GM23248 (cell line): ENCODE measurements around the gene THUMPD3. TPM values are rescaled to one million over a fixed set of nuclear protein-coding genes. Genes with fewer than 3 reads are reported as not detected.

Experiments used
- DNase-seq: peaks from one replicate; pipeline ENCODE4 v3.0.0-alpha.2; 2015
- H2AFZ ChIP-seq: fragments of 200-600 bp; sonication (generic); 2 replicates; pipeline ENCODE4 v1.6.1; 2016; ENCODE audit warnings: antibody characterized with exemption
- H3F3A ChIP-seq: fragments of 200-600 bp; sonication (generic); 2 replicates; pipeline ENCODE4 v1.6.1; 2016; ENCODE audit warnings: mild to moderate bottlenecking, antibody characterized with exemption, mixed run types; ENCODE audit not compliant: insufficient read depth
- H3K27ac ChIP-seq: fragments of 200-600 bp; sonication (generic); 2 replicates; pipeline ENCODE4 v1.5.1; 2016; ENCODE audit warnings: mild to moderate bottlenecking
- H3K27me3 ChIP-seq: fragments of 200-600 bp; sonication (generic); replicated peaks from 2 replicates; pipeline ENCODE4 v1.6.1; 2016; ENCODE audit warnings: mild to moderate bottlenecking; ENCODE audit not compliant: insufficient read depth
- H3K36me3 ChIP-seq: fragments of 200-600 bp; sonication (generic); 2 replicates; pipeline ENCODE4 v1.6.1; 2016; ENCODE audit warnings: low read depth, mild to moderate bottlenecking
- H3K4me1 ChIP-seq: fragments of 200-600 bp; sonication (generic); 2 replicates; pipeline ENCODE4 v1.6.1; 2016; ENCODE audit warnings: mild to moderate bottlenecking; ENCODE audit not compliant: insufficient read depth
- H3K4me2 ChIP-seq: fragments of 200-600 bp; sonication (generic); one replicate; pipeline ENCODE4 v1.6.1; 2016; ENCODE audit warnings: mild to moderate bottlenecking; ENCODE audit not compliant: unreplicated experiment
- H3K4me3 ChIP-seq: fragments of 200-600 bp; sonication (generic); 2 replicates; pipeline ENCODE4 v1.5.1; 2016; ENCODE audit warnings: mild to moderate bottlenecking
- H3K79me2 ChIP-seq: fragments of 200-600 bp; sonication (generic); 2 replicates; pipeline ENCODE4 v1.6.1; 2016; ENCODE audit warnings: mild to moderate bottlenecking; ENCODE audit not compliant: insufficient read depth
- H3K9ac ChIP-seq: fragments of 200-600 bp; sonication (generic); 2 replicates; pipeline ENCODE4 v1.6.1; 2016; ENCODE audit warnings: mild to moderate bottlenecking
- H3K9me2 ChIP-seq: fragments of 200-600 bp; sonication (generic); 2 replicates; pipeline ENCODE4 v1.6.1; 2016; ENCODE audit warnings: mixed run types, mild to moderate bottlenecking, moderate library complexity; ENCODE audit not compliant: insufficient read depth
- H3K9me3 ChIP-seq: fragments of 200-600 bp; sonication (generic); one replicate; pipeline ENCODE4 v1.6.1; 2017; ENCODE audit warnings: low read depth
- H4K20me1 ChIP-seq: fragments of 200-600 bp; sonication (generic); 2 replicates; pipeline ENCODE4 v1.6.0; 2016; ENCODE audit not compliant: insufficient read depth
- EZH2 ChIP-seq: fragments of 200-600 bp; sonication (generic); IDR thresholded peaks from 2 replicates; pipeline ENCODE4 v1.6.1; 2018; ENCODE audit warnings: antibody characterized with exemption, mild to moderate bottlenecking; ENCODE audit not compliant: insufficient read depth, poor library complexity, severe bottlenecking
- EZH2phosphoT487 ChIP-seq: fragments of 200-600 bp; sonication (generic); IDR thresholded peaks from 2 replicates; pipeline ENCODE4 v1.6.1; 2018; ENCODE audit warnings: antibody characterized with exemption, moderate library complexity, mild to moderate bottlenecking, low read depth; ENCODE audit not compliant: insufficient read depth
- WGBS, 2 experiments: methylation state at CpG; one replicate each; pipeline ENCODE4 v1.1.6; 2015 to 2017; ENCODE audit warnings: low lambda C conversion rate in 2 of 2, low coverage in 1 of 2; ENCODE audit errors: missing lambda C conversion rate in 2 of 2; 5-methylcytosine and 5-hydroxymethylcytosine counted together
- in situ Hi-C: fragments of 300-500 bp; cut with MboI; formaldehyde crosslinking; loops from 2 replicates; pipeline ENCODE4 v1.15.0; 2020
- polyA plus RNA-seq: library from polyadenylated mRNA; unstranded; fragments of >200 nt; fragmentation: Nextera tagmentation; extraction: Ambion mirVana; gene quantifications from 2 replicates; pipeline ENCODE4 v1.2.1, GENCODE V29; 2016
- total RNA-seq: library from RNA; depleted of rRNA; stranded (reverse); fragments of >200 nt; shearing (Covaris generic); gene quantifications from 2 replicates; pipeline ENCODE4 v1.2.3, GENCODE V29; 2014

THUMPD3 gene
- total and polyA plus RNA-seq, 2 experiments from 2014 or later: 27.9 to 38.9 TPM

- H3K27ac ChIP-seq: no peak overlapping the region
- no peaks in the 10 kb centered on the region for H3K4me1 ChIP-seq
- no peak for DNase-seq
- no peaks in the 10 kb centered on the region for H4K20me1 ChIP-seq
- no peaks in the 10 kb centered on the region for H3K79me2 ChIP-seq
- 58% methylated on average over 6 of the region's 6 CpGs for WGBS, 2 experiments
- no peaks in the 10 kb centered on the region for H3K9me2 ChIP-seq
- no peak overlapping the region for H3K4me2 ChIP-seq
- no peak for TF ChIP-seq EZH2phosphoT487
- no peak for TF ChIP-seq EZH2
- no peak overlapping the region for H3K9ac ChIP-seq
- in situ Hi-C loops: no loop called here
- H3F3A ChIP-seq: no peaks in the 10 kb centered on the region
- H3K36me3 ChIP-seq: no peaks in the 10 kb centered on the region
- H3K9me3 ChIP-seq: peaks cover 2% of the 10 kb centered on the region
- H2AFZ ChIP-seq: no peak overlapping the region
- H3K27me3 ChIP-seq: no peaks in the 10 kb centered on the region
- H3K4me3 ChIP-seq: no peak overlapping the region
Observed at GRCh38 chr3:9332250-9333030, 30.4 kb upstream of the THUMPD3 start.

GRCh38 chr3:9339761-9340471, 22.9 kb upstream of the THUMPD3 start:
- Histone ChIP-seq H3K4me1 (peaks cover 14% of the 10 kb centered on the region), H3K36me3 (no peaks in the 10 kb centered on the region), H4K20me1 (no peaks in the 10 kb centered on the region), H3K27me3 (no peaks in the 10 kb centered on the region), H2AFZ (no peak overlapping the region), H3K4me3 (no peak overlapping the region), H3K79me2 (no peaks in the 10 kb centered on the region), H3K27ac (peak overlapping the region; percentile 11), H3K9ac (no peak overlapping the region), H3K9me2 (no peaks in the 10 kb centered on the region), H3F3A (peaks cover 9% of the 10 kb centered on the region; the same call in 1 of the 2 replicates), H3K9me3 (no peaks in the 10 kb centered on the region), H3K4me2 (peak overlapping the region; percentile 30)
- 13 to 25% methylated on average over 1 of the region's 1 CpG for WGBS, 2 experiments
- peak; percentile 37 for DNase-seq
- no peak for TF ChIP-seq EZH2phosphoT487
- no peak for TF ChIP-seq EZH2
- in situ Hi-C loops: no loop called here

- WGBS, 2 experiments: 69 to 77% methylated on average over 3 of the region's 3 CpGs
- peak; percentile 87 for DNase-seq
Observed at GRCh38 chr3:9340472-9340902, 22.4 kb upstream of the THUMPD3 start.

GRCh38 chr3:9342696-9343095, 20.2 kb upstream of the THUMPD3 start:
- H4K20me1 ChIP-seq: no peaks in the 10 kb centered on the region
- peaks cover 25% of the 10 kb centered on the region for H3F3A ChIP-seq
- no peak for TF ChIP-seq EZH2
- TF ChIP-seq EZH2phosphoT487: no peak
- no peaks in the 10 kb centered on the region for H3K9me3 ChIP-seq
- no peaks in the 10 kb centered on the region for H3K36me3 ChIP-seq
- no peak overlapping the region for H2AFZ ChIP-seq
- H3K79me2 ChIP-seq: no peaks in the 10 kb centered on the region
- in situ Hi-C loops: no loop called here
- no peaks in the 10 kb centered on the region for H3K9me2 ChIP-seq
- no peak for DNase-seq
- H3K4me2 ChIP-seq: no peak overlapping the region
- H3K4me3 ChIP-seq: no peak overlapping the region
- H3K4me1 ChIP-seq: peaks cover 30% of the 10 kb centered on the region
- no peaks in the 10 kb centered on the region for H3K27me3 ChIP-seq
- no peak overlapping the region for H3K27ac ChIP-seq
- no peak overlapping the region for H3K9ac ChIP-seq
- 83 to 85% methylated on average over 4 of the region's 4 CpGs for WGBS, 2 experiments

More at GRCh38 chr3:9340472-9340902, 22.4 kb upstream of the THUMPD3 start:
- Histone ChIP-seq H3K79me2 (no peaks in the 10 kb centered on the region), H3K4me3 (no peak overlapping the region), H3K9me3 (no peaks in the 10 kb centered on the region), H4K20me1 (no peaks in the 10 kb centered on the region), H3K9me2 (no peaks in the 10 kb centered on the region), H3K27me3 (no peaks in the 10 kb centered on the region), H3K27ac (peak overlapping the region; percentile 11), H3K4me2 (peak overlapping the region; percentile 30), H3K9ac (no peak overlapping the region), H2AFZ (no peak overlapping the region), H3F3A (peaks cover 9% of the 10 kb centered on the region; the same call in 1 of the 2 replicates), H3K36me3 (no peaks in the 10 kb centered on the region), H3K4me1 (peaks cover 14% of the 10 kb centered on the region)
- in situ Hi-C loops: no loop called here
- TF ChIP-seq EZH2 (no peak), EZH2phosphoT487 (no peak)
